ENCODE measurements around the gene UQCRC1.

The UQCRC1 gene

GRCh38 chr3:48633256-48633655, 23.8 kb upstream of the UQCRC1 start:
- DNase-seq (ENCODE audit: low read depth), result no peak

DNA sequence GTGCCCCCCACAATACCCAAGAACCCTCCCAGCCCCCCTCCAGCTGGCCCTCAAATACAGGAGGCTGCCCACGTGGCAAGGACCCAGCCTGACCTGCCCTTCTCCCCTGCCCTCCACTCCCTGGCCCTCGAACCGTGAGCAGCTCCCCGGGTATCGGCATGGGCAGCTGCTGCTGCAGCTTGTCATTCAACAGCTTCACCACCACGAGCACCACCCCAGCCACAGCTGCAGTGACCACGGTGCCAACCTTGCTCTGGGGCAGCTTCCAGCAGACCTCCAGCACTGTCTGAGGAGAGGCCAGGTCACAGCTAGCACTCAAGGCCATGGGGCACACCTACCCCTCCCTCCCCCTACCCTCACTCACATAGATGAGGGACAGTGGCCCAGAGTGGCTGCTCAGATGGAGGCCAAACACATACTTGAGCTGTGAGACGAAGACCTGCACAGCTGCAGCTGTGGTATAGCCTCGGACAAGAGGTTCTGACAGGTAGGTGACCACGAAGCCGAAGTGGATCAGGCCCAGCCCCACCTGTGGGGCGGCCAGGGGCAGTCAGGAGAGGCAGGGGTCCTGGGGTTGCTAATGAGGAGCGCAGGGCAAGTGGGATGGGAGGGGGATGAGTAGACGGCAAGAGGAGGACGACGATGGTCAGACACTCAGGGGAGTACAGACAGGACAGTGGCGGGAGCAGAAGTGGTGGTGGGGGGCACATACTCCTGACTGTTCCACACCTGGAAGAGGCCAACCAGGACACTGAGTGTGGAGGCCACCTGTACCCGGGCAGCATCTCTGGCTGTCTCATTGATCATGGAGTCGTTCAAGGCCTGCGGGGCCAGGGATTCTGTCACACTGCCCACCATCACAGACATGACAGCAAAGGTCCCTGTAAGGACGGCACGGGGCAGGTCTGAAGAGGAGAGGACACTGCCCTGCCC, 22.3 kb upstream of the UQCRC1 start:
- DNase-seq (ENCODE audit: low read depth), result no peak

DNA sequence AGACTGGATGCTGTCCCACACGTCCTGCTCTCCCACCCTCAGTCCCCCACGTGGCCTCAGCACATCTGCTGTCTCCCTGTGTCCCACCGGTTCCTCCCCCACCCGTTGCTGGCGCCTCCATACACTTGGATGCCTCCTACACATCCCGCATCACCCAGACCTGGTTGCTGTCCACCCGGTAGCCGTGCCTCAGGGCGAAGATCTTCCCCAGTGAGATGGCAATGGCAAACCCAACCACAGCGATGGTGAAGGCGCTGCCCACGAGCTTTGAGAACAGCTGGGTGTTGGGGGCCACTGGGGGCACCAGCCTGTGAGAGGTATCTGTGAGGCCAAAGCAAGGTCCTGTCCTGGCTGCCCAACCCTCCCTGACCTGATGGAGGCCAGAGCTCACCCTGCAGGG, 21.4 kb upstream of the UQCRC1 start:
- no peak for DNase-seq (ENCODE audit: low read depth)

- no peak for DNase-seq (ENCODE audit: low read depth)
Measured at GRCh38 chr3:48630407-48630806, 21.0 kb upstream of the UQCRC1 start.

- DNase-seq (ENCODE audit: low read depth), result no peak
Measured at GRCh38 chr3:48629894-48630293, 20.4 kb upstream of the UQCRC1 start.

- DNase-seq (ENCODE audit: low read depth), result no peak
Measured at GRCh38 chr3:48628277-48629017, 19.0 kb upstream of the UQCRC1 start.

GRCh38 chr3:48625600-48625999, 16.2 kb upstream of the UQCRC1 start:
- DNase-seq (ENCODE audit: low read depth), result no peak

DNA sequence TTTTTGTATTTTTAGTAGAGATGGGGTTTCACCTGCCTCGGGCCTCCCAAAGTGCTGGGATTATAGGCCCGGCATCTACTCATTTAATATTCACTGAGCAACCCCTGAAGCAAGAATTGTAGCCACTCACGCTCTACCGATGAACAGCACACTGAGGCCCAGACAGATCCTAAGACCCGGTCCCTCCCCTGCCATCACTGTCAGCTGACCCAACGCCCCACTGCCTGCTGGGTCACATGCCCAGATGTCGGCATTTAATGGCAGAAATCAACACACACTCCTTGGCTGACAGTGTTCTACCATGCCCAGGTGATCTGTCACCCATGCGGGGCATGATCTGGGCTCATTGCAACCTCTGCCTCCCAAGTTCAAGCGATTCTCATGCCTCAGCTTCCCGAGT, 15.3 kb upstream of the UQCRC1 start:
- no peak for DNase-seq (ENCODE audit: low read depth)

GRCh38 chr3:48623851-48624547, 14.6 kb upstream of the UQCRC1 start:
- no peak for DNase-seq (ENCODE audit: low read depth)

DNA sequence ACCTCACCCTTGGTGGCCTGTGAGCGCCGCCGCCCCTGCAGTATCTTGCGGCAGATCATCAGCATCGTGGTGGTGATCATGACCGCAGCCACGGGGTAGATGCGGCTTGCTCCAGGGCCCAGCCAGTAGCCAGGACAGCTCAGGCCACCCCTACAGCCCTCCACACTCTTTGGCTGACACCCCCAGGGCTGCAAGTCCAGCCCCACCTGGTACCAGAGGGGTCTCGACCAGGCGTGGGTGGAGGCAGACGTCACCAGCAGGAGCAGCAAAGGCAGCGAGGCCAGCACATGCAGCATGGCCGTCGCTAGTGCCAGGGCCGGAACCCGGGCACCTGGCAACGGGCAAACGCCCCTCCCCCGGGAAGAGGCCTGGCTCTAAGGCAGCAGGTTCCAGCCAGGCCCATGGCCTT, 12.0 kb upstream of the UQCRC1 start, which contains the start of gene TMEM89:
TMEM89 (minus strand) TSS at position 309 of the 409 bp plus-strand sequence; CDS start at position 296, 13 bp downstream.
- no peak for DNase-seq (ENCODE audit: low read depth)

- no peak for DNase-seq (ENCODE audit: low read depth)
Measured at GRCh38 chr3:48619541-48620524, 10.4 kb upstream of the UQCRC1 start.

- DNase-seq (ENCODE audit: low read depth), result no peak
Measured at GRCh38 chr3:48617559-48617958, 8.1 kb upstream of the UQCRC1 start.

DNA sequence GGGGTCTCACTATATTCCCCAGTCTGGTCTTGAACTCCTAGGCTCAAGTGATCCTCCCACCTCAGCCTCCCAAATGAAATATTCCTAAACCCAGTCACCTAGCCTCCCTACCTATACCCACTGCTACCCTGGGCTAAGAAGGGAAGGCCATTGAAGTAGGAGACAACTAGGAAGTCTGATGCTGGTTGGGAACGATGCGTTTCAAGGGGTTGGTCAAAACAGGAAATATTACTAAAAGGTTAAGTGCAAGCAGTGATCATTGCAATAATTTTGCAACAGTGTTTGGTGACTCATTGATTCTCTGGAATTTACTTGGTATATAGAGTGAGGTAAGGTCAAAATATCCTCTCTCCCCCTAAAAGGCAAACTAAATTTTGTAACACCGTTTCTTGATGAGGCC, 4.6 kb upstream of the UQCRC1 start:
- DNase-seq (ENCODE audit: low read depth), result no peak

DNA sequence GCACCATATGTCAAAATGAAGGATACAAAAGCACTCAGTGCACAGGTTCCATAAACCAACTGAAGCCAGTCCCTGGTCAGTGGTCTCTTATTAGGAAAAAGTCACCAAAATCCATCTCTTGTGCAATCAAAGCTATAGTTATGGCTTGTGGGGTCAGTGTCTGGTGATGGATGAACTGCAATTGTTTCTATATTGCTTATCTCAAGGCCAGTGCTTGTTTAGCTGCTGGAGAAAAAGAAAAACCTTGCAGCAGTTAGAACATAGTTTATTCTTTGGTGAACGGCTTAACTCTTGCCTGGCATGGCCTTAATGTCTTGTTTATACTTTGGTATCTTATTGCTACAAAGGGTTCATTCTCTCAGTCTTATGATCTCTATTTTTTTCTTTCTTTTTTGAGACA, 2.9 kb upstream of the UQCRC1 start:
- DNase-seq (ENCODE audit: low read depth), result no peak

GRCh38 chr3:48607519-48607918, 1.9 kb downstream of the UQCRC1 start:
- DNase-seq (ENCODE audit: low read depth), result no peak

- no peak for DNase-seq (ENCODE audit: low read depth)
Measured at GRCh38 chr3:48601622-48601994, 7.8 kb downstream of the UQCRC1 start.

DNA sequence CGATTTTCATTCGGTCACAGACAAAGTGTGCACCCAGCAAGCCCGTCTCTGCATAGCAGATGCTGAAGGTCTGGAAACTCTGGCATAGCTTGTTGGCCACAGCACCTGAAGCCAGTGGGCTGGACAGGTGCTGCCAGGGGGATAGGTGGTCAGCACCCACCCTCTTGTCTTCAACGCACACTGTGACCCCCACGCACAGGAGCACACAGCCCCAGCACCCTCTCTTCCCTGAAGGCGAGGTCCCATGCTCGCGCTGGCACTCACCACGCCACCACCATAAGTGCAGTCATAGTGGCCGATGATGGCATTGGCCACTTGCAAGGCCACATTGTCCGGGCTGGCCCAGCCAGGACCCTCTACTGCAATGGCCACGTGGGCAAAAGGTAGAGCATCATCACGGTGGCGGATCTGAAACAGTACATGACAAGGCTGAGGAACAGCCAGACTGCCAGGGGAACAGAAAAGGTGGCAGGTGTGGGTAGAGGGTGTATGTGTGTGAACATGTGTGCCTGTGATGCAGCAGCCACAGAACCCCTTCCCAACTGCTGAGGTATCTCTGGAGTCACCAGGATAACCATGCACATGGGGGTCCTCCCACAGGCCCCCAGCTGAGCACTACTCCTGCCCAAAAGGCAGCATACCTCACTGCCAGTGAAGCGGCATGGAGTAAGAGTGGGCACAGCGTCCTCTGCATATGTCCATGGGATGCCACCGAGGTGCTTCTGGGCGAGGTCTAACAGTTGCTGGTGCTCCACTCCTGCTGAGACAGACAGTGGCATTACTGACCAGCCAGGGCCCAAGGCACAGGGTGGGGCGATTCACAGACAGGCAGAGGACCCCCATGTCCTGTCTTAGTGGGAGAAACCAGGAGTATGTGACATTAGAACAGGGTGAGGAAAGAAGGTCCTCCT, 8.5 kb downstream of the UQCRC1 start:
- no peak for DNase-seq (ENCODE audit: low read depth)

- no peak for DNase-seq (ENCODE audit: low read depth)
Measured at GRCh38 chr3:48599509-48600285, 9.7 kb downstream of the UQCRC1 start.

DNA sequence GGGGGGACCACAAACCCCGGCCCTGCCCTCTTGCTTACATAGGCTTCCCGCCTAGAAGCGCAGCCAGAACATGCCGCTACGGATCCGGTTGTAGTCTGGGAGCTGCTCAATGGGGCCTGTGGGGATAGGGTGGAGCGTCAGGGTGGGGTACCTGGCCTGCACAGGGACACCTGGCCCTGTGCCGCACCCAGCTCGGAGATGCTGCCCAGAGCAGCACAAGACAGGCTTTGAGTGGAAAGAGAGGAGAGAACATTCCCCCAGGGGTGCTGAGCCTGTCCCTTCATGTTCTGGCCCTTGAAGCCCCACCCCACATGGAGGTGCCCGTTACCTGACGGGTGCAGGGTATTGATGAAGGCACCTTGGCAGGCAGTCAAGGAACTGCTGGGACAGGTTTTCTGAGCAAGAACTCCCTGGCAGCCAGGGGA, 10.4 kb downstream of the UQCRC1 start:
- no peak for DNase-seq (ENCODE audit: low read depth)

Measured in stimulated activated CD4-positive, alpha-beta T cell treated with anti-CD3 and anti-CD28 coated beads, Interleukin-2, amount 100 ng/mL, for 4 hours (primary cell).